ENCODE results near the gene A2M. TPM values are rescaled to one million over a fixed set of nuclear protein-coding genes. Genes with fewer than 3 reads are reported as not detected.

Gene A2M
- total and polyA plus RNA-seq, 2 of the 13 experiments (the other 11 are each of a cell fraction or from before 2014, with no cell fraction given), result 2,807 to 6,551 TPM

DNA sequence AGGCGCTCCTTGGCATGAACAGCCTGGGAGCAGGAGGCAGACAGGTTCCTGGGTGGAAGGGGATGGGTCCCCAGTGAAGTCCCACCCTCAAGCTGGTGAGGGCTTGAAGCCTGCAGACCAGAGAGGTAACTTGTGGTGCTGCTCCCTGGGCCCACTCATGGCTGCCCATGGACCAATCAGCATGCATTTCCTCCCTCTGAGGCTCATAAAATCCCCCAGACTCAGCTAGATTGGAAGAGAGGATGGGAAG lies 50.2 kb downstream of the A2M start (continued):
- TF ChIP-seq ZNF563 (CRISPR knock-in tag; IDR thresholded peaks at IDR 0.05) (no peak), ZNF773 (CRISPR knock-in tag; IDR thresholded peaks at IDR 0.05; ENCODE audit: borderline replicate concordance) (no peak), MATR3 (CRISPR knock-in tag; IDR thresholded peaks at IDR 0.05) (no peak), BRCA1 (CRISPR knock-in tag; IDR thresholded peaks at IDR 0.05) (no peak), ZNF260 (CRISPR knock-in tag; IDR thresholded peaks at IDR 0.05; ENCODE audit: borderline replicate concordance, low read depth) (no peak), HOXA9 (CRISPR knock-in tag; IDR thresholded peaks at IDR 0.05; ENCODE audit: borderline replicate concordance) (no peak), ZNF382 (CRISPR knock-in tag; IDR thresholded peaks at IDR 0.05; ENCODE audit: borderline replicate concordance) (no peak), ZNF430 (CRISPR knock-in tag; IDR thresholded peaks at IDR 0.05) (no peak), MIER2 (CRISPR knock-in tag; IDR thresholded peaks at IDR 0.05) (no peak), HIC2 (CRISPR knock-in tag; IDR thresholded peaks at IDR 0.05; ENCODE audit: low read depth) (peak; percentile 3; the same call in 1 of the 2 replicates), FOXP1 (IDR thresholded peaks at IDR 0.05) (no peak), FOXP1 (CRISPR knock-in tag; IDR thresholded peaks at IDR 0.05) (no peak), BCLAF1 (IDR thresholded peaks at IDR 0.05) (no peak), KDM1A (CRISPR knock-in tag; IDR thresholded peaks at IDR 0.05) (no peak), SMAD1 (CRISPR knock-in tag; IDR thresholded peaks at IDR 0.05; ENCODE audit: borderline replicate concordance, low read depth) (no peak), ZNF607 (CRISPR knock-in tag; IDR thresholded peaks at IDR 0.05; ENCODE audit: borderline replicate concordance) (no peak), ZNF710 (CRISPR knock-in tag; IDR thresholded peaks at IDR 0.05; ENCODE audit: borderline replicate concordance) (no peak), ZNF614 (CRISPR knock-in tag; IDR thresholded peaks at IDR 0.05; ENCODE audit: borderline replicate concordance) (no peak), ZSCAN29 (CRISPR knock-in tag; conservative IDR thresholded peaks at IDR 0.05) (no peak), RBM22 (optimal IDR thresholded peaks at IDR 0.05; ENCODE audit: low read length) (peak; percentile 34), ZNF839 (CRISPR knock-in tag; IDR thresholded peaks at IDR 0.05; ENCODE audit: borderline replicate concordance) (no peak)
- TF ChIP-seq, protein P1, sequence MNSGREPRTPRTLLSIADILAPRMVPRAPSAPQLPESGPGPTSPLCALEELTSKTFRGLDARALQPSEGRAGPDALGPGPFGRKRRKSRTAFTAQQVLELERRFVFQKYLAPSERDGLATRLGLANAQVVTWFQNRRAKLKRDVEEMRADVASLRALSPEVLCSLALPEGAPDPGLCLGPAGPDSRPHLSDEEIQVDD (CRISPR knock-in tag; IDR thresholded peaks at IDR 0.05; ENCODE audit: borderline replicate concordance), result no peak
- TF ChIP-seq, protein P2, sequence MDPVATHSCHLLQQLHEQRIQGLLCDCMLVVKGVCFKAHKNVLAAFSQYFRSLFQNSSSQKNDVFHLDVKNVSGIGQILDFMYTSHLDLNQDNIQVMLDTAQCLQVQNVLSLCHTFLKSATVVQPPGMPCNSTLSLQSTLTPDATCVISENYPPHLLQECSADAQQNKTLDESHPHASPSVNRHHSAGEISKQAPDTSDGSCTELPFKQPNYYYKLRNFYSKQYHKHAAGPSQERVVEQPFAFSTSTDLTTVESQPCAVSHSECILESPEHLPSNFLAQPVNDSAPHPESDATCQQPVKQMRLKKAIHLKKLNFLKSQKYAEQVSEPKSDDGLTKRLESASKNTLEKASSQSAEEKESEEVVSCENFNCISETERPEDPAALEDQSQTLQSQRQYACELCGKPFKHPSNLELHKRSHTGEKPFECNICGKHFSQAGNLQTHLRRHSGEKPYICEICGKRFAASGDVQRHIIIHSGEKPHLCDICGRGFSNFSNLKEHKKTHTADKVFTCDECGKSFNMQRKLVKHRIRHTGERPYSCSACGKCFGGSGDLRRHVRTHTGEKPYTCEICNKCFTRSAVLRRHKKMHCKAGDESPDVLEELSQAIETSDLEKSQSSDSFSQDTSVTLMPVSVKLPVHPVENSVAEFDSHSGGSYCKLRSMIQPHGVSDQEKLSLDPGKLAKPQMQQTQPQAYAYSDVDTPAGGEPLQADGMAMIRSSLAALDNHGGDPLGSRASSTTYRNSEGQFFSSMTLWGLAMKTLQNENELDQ (CRISPR knock-in tag; IDR thresholded peaks at IDR 0.05; ENCODE audit: borderline replicate concordance), result no peak

Measured in HepG2 (cell line).